Cardiac fibroblast (primary cell): ENCODE measurements around the gene LEMD3.

Experiments used
- DNase-seq, 2 donors: peaks; one replicate each; pipeline versions ENCODE4 v3.0.0 to v3.0.0-alpha.2; 2010; ENCODE audit warnings: low read depth in 2 of 2
- H3K4me3 ChIP-seq, 2 donors: replicated peaks in 1 of 2; 1 replicate in 1 of 2; 2 replicates in 1 of 2; pipeline ENCODE4 v1.5.1; 2011; ENCODE audit warnings: low read depth in 2 of 2, low read length in 2 of 2, mild to moderate bottlenecking in 2 of 2, moderate library complexity in 1 of 2
- TF ChIP-seq, protein P1 (sequence below): IDR thresholded peaks from one replicate; pipeline ENCODE4 v1.5.1; 2011; ENCODE audit warnings: low read depth, mild to moderate bottlenecking, low read length, inconsistent platforms

Gene LEMD3

GRCh38 chr12:65168681-65169319 is 583 bp upstream of the LEMD3 start:
- TF ChIP-seq, protein P1, sequence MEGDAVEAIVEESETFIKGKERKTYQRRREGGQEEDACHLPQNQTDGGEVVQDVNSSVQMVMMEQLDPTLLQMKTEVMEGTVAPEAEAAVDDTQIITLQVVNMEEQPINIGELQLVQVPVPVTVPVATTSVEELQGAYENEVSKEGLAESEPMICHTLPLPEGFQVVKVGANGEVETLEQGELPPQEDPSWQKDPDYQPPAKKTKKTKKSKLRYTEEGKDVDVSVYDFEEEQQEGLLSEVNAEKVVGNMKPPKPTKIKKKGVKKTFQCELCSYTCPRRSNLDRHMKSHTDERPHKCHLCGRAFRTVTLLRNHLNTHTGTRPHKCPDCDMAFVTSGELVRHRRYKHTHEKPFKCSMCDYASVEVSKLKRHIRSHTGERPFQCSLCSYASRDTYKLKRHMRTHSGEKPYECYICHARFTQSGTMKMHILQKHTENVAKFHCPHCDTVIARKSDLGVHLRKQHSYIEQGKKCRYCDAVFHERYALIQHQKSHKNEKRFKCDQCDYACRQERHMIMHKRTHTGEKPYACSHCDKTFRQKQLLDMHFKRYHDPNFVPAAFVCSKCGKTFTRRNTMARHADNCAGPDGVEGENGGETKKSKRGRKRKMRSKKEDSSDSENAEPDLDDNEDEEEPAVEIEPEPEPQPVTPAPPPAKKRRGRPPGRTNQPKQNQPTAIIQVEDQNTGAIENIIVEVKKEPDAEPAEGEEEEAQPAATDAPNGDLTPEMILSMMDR = no peak
- DNase-seq = no peak
- peak overlapping the region; percentile 80 to 83 for H3K4me3 ChIP-seq

DNA sequence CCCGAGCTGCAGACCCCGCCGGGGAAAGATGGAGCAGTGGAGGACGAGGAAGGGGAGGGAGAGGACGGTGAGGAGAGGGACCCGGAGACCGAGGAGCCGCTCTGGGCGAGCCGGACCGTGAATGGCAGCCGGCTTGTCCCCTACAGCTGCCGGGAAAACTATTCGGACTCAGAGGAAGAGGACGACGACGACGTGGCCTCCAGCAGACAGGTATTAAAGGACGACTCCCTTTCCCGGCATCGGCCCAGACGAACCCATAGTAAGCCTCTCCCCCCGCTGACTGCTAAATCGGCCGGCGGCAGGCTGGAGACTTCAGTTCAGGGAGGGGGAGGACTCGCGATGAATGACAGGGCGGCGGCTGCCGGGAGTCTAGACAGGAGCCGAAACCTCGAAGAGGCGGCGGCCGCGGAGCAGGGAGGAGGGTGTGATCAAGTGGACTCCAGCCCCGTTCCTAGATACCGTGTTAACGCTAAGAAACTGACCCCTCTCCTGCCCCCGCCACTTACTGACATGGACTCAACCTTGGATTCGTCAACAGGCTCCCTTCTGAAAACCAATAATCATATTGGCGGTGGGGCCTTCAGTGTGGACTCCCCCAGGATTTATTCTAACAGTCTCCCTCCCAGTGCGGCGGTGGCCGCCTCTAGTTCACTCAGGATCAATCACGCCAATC is 962 bp downstream of the LEMD3 start:
- TF ChIP-seq, protein P1 = no peak
- peak; percentile 50 to 66 for DNase-seq
- peak overlapping the region; percentile 80 to 83 for H3K4me3 ChIP-seq

GRCh38 chr12:65171073-65171472 is 1.7 kb downstream of the LEMD3 start:
- DNase-seq = peak in 1 of 2 donors; percentile 34
- H3K4me3 ChIP-seq = peak overlapping the region; percentile 80 to 83
- TF ChIP-seq, protein P1 = no peak

DNA sequence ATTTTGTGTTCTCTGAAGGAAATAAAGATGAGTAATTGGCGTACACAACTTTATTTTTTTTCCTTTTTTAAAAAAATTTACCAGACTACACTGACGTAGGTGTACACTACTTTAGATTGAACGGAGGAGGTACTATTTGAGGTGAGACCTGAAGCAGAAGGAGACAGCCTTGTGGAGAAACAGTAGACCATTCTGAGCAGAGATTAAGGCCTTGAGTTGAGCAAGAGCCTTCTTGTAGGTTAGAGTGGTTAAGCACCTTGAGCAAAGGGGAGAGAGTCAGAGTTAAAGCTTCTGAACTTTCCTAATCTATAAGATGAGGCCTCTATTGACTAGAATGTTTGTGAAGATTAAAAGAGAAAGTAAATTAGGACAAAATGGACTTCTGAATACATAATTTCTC is 2.5 kb downstream of the LEMD3 start:
- TF ChIP-seq, protein P1 = no peak
- DNase-seq = peak in 1 of 2 donors; percentile 7
- peak overlapping the region in 1 of 2 donors; percentile 80 for H3K4me3 ChIP-seq

- H3K4me3 ChIP-seq = no peak overlapping the region
- TF ChIP-seq, protein P1 = no peak
- no peak for DNase-seq
Observed at GRCh38 chr12:65175385-65175784, 6.0 kb downstream of the LEMD3 start.

GRCh38 chr12:65182012-65182739 is 12.8 kb downstream of the LEMD3 start:
- no peak overlapping the region for H3K4me3 ChIP-seq
- TF ChIP-seq, protein P1 = no peak
- no peak for DNase-seq
